BJ (cell line): Measurements from ENCODE around the gene ZSWIM4. TPM values are rescaled to one million over a fixed set of nuclear protein-coding genes. Genes with fewer than 3 reads are reported as not detected.
"Not testable (repeated sequence)": the region's sequence is repeated elsewhere in the genome, so short reads cannot be mapped to it uniquely, and the experiment has no call there.

Experiments
- CTCF ChIA-PET: fragments of 350-600 bp; formaldehyde crosslinking; extraction: SDS; loops from one replicate; lab custom pipeline; 2021; ENCODE audit warnings: antibody characterized with exemption, inconsistent platforms; lab: Yijun Ruan, JAX
- POLR2A ChIA-PET: fragments of 300-600 bp; sonication (Branson Sonifier 250); formaldehyde crosslinking; extraction: SDS; loops from one replicate; lab custom pipeline; 2021; ENCODE audit warnings: antibody characterized with exemption; lab: Charles Lee
- DNase-seq: peaks from one replicate; pipeline ENCODE4 v3.0.0-alpha.2; 2011; ENCODE audit warnings: low read depth
- H3K27me3 ChIP-seq: 2 replicates; pipeline ENCODE4 v1.6.0; 2011; ENCODE audit warnings: low read length; ENCODE audit not compliant: control insufficient read depth, insufficient read depth
- H3K36me3 ChIP-seq: 2 replicates; pipeline ENCODE4 v1.5.1; 2011; ENCODE audit warnings: low read length; ENCODE audit not compliant: control insufficient read depth, insufficient read depth
- H3K4me3 ChIP-seq: 2 replicates; pipeline ENCODE4 v1.5.1; 2011; ENCODE audit warnings: low read depth, mild to moderate bottlenecking, control low read depth, low read length
- CTCF ChIP-seq: IDR thresholded peaks from 2 replicates; pipeline ENCODE4 v1.5.1; 2011; ENCODE audit warnings: low read depth, mild to moderate bottlenecking, control low read depth, inconsistent platforms, low read length, moderate library complexity; ENCODE audit not compliant: insufficient read depth
- polyA plus RNA-seq: library from polyadenylated mRNA; depleted of rRNA; stranded (reverse); fragments of >200 nt; gene quantifications from 2 replicates; pipeline ENCODE4 v1.2.3, GENCODE V29; 2011

Gene ZSWIM4
- polyA plus RNA-seq, 1 experiment: 5.7 TPM

- ChIA-PET CTCF (interaction anchor here (0.6 to 0.7 kb wide), 5 partner anchors 12 to 688 kb away, joined by 3 to 7 read pairs (median 3); no protein-coding TSS in a partner anchor), POLR2A (no interaction called here)
- H3K4me3 ChIP-seq: peak overlapping the region; percentile 28
- TF ChIP-seq CTCF: no peak
- DNase-seq: peak; percentile 75
- H3K36me3 ChIP-seq: no peaks in the 10 kb centered on the region
- H3K27me3 ChIP-seq: no peaks in the 10 kb centered on the region
These were observed 55.9 kb downstream of the ZSWIM4 start for GRCh38 chr19:13850910-13851733.

GRCh38 chr19:13851734-13852114 lies 56.5 kb downstream of the ZSWIM4 start:
- H3K36me3 ChIP-seq, H3K4me3 ChIP-seq, H3K27me3 ChIP-seq, DNase-seq: not testable (repeated sequence)
- POLR2A ChIA-PET: interaction anchor here (0.5 kb wide), 1 partner anchor 236 kb away, joined by 3 read pairs; no protein-coding TSS in a partner anchor
- CTCF ChIA-PET: interaction anchor here (0.6 to 1.9 kb wide), 6 partner anchors 10 to 689 kb away, joined by 3 to 10 read pairs (median 3); no protein-coding TSS in a partner anchor

- not testable (repeated sequence) for H3K4me3 ChIP-seq, H3K36me3 ChIP-seq, H3K27me3 ChIP-seq, DNase-seq
- ChIA-PET CTCF (interaction anchor here (0.7 to 1.9 kb wide), 4 partner anchors 9 to 221 kb away, joined by 3 to 10 read pairs (median 3); no protein-coding TSS in a partner anchor), POLR2A (interaction anchor here (0.5 kb wide), 1 partner anchor 237 kb away, joined by 3 read pairs; no protein-coding TSS in a partner anchor)
These were observed 57.0 kb downstream of the ZSWIM4 start for GRCh38 chr19:13852171-13852707.

- ChIA-PET POLR2A (no interaction called here), CTCF (interaction anchor here (1.2 to 1.6 kb wide), 4 partner anchors 21 to 72 kb away, joined by 3 to 4 read pairs (median 4); no protein-coding TSS in a partner anchor)
- Histone ChIP-seq H3K27me3 (no peaks in the 10 kb centered on the region), H3K4me3 (no peak overlapping the region), H3K36me3 (no peaks in the 10 kb centered on the region)
- TF ChIP-seq CTCF: no peak
- no peak for DNase-seq
These were observed 61.3 kb downstream of the ZSWIM4 start for GRCh38 chr19:13856497-13856896.

GRCh38 chr19:13859361-13859880 lies 64.2 kb downstream of the ZSWIM4 start:
- ChIA-PET POLR2A (no interaction called here), CTCF (interaction anchor here (0.6 to 2.0 kb wide), 6 partner anchors 10 to 75 kb away, joined by 3 to 8 read pairs (median 4); no protein-coding TSS in a partner anchor)
- TF ChIP-seq CTCF: no peak
- Histone ChIP-seq H3K36me3 (no peaks in the 10 kb centered on the region), H3K27me3 (no peaks in the 10 kb centered on the region), H3K4me3 (no peak overlapping the region)
- DNase-seq: no peak
